Activated CD4-positive, alpha-beta T cell treated with anti-CD3 and anti-CD28 coated beads, Interleukin-2, amount 10 ng/mL, durations not matched to agents 24 days and 14 days (primary cell): ENCODE measurements around the gene FBN1. TPM values are rescaled to one million over a fixed set of nuclear protein-coding genes. Genes with fewer than 3 reads are reported as not detected.

Source experiments
- DNase-seq: peaks from one replicate; pipeline ENCODE4 v3.0.0; 2022
- H3K27ac Mint-ChIP-seq: one replicate; pipeline ENCODE4 v1.8.0; 2022; ENCODE audit warnings: mild to moderate bottlenecking, mixed read lengths
- H3K27me3 Mint-ChIP-seq: one replicate; pipeline ENCODE4 v1.8.0; 2022; ENCODE audit warnings: mixed read lengths
- H3K36me3 Mint-ChIP-seq: one replicate; pipeline ENCODE4 v1.8.0; 2022; ENCODE audit warnings: low read depth, mild to moderate bottlenecking, mixed read lengths
- H3K4me1 Mint-ChIP-seq: one replicate; pipeline ENCODE4 v1.8.0; 2021; ENCODE audit warnings: mixed read lengths
- H3K4me3 Mint-ChIP-seq: one replicate; pipeline ENCODE4 v1.8.0; 2022; ENCODE audit warnings: mild to moderate bottlenecking, moderate library complexity, mixed read lengths
- H3K9me3 Mint-ChIP-seq: one replicate; pipeline ENCODE4 v1.8.0; 2021; ENCODE audit warnings: mixed read lengths
- intact Hi-C: fragments of 100-400 bp; cut with micrococcal nuclease; formaldehyde crosslinking; loops from one replicate; pipeline ENCODE4 v1.15.1; 2023
- total RNA-seq: library from RNA; stranded (reverse); gene quantifications from 2 replicates; pipeline ENCODE4 v1.2.3, GENCODE V29; 2022

The FBN1 gene
- total RNA-seq, 1 donor from 2014 or later, result 1.0 TPM

DNA sequence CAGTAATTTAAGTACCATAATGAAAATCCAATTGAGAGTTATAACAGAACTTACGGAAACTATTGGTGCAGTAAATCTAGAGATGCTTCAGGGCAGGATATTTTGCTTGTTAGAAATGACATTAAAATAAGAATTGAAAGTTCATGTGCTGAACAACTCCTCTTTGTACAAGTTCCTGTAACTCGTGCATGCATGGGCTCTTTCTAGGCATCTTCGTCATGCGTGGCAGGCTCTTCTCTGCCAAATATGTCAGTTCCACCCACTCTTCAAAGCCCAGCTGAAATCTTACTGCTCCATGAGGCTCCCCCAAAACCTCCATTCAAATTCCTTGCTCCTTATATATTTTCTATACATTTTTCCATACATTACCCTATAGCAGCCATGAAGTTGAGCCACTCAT is 48.7 kb downstream of the FBN1 start:
- peaks cover 5% of the 10 kb centered on the region for H3K27me3 Mint-ChIP-seq
- H3K4me3 Mint-ChIP-seq, result no peak overlapping the region
- H3K36me3 Mint-ChIP-seq, result no peaks in the 10 kb centered on the region
- intact Hi-C loops, result no loop called here
- no peak overlapping the region for H3K27ac Mint-ChIP-seq
- no peaks in the 10 kb centered on the region for H3K4me1 Mint-ChIP-seq
- no peak for DNase-seq
- H3K9me3 Mint-ChIP-seq, result no peaks in the 10 kb centered on the region

- H3K27ac Mint-ChIP-seq, result no peak overlapping the region
- no peak overlapping the region for H3K4me3 Mint-ChIP-seq
- no peak for DNase-seq
- intact Hi-C loops, result no loop called here
- H3K36me3 Mint-ChIP-seq, result no peaks in the 10 kb centered on the region
- peaks cover 5% of the 10 kb centered on the region for H3K27me3 Mint-ChIP-seq
- H3K4me1 Mint-ChIP-seq, result no peaks in the 10 kb centered on the region
- no peaks in the 10 kb centered on the region for H3K9me3 Mint-ChIP-seq
Measured at GRCh38 chr15:48596415-48596814, 49.1 kb downstream of the FBN1 start.

DNA sequence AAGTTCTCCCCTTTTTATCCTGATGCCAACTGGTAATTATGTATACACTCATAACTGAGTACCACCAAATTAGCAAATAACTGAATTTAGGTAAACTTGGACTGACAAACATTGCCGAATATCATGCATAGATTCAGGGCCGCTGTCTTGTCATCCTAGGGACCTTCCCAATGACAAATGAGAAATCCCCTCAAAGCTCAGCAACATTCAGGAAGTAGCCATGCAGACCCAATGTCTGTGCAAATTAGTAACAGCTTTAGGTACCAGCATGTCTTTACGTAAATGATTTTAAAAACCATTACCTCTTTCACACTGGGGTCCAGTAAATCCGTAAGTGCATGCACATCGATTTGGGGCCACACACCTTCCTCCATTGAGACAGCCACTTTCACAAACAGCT is 49.5 kb downstream of the FBN1 start:
- Mint-ChIP-seq H3K4me1 (no peaks in the 10 kb centered on the region), H3K4me3 (no peak overlapping the region), H3K27ac (no peak overlapping the region), H3K36me3 (no peaks in the 10 kb centered on the region), H3K9me3 (no peaks in the 10 kb centered on the region), H3K27me3 (peaks cover 5% of the 10 kb centered on the region)
- intact Hi-C loops, result no loop called here
- DNase-seq, result no peak

DNA sequence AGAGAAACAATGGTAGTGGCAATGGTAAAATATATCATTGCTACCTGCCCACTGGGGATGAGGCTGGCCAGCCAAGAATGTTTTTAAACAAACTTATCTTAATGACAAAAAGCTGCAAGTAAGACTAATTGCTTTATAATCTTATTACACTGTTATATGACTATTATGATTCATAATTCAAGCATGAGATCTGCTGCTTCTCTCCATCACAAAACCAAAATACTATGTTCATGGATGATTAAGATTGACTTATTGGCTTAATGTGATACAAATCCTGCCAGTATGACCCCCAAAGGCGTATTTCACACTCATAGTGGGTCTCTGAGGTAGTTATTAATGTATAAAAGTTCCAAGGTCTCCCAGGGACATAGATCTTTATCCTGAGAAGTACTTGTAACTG is 52.6 kb downstream of the FBN1 start:
- no peak overlapping the region for H3K27ac Mint-ChIP-seq
- intact Hi-C loops, result no loop called here
- H3K27me3 Mint-ChIP-seq, result peaks cover 5% of the 10 kb centered on the region
- H3K36me3 Mint-ChIP-seq, result no peaks in the 10 kb centered on the region
- no peak overlapping the region for H3K4me3 Mint-ChIP-seq
- no peaks in the 10 kb centered on the region for H3K4me1 Mint-ChIP-seq
- DNase-seq, result no peak
- H3K9me3 Mint-ChIP-seq, result no peaks in the 10 kb centered on the region

DNA sequence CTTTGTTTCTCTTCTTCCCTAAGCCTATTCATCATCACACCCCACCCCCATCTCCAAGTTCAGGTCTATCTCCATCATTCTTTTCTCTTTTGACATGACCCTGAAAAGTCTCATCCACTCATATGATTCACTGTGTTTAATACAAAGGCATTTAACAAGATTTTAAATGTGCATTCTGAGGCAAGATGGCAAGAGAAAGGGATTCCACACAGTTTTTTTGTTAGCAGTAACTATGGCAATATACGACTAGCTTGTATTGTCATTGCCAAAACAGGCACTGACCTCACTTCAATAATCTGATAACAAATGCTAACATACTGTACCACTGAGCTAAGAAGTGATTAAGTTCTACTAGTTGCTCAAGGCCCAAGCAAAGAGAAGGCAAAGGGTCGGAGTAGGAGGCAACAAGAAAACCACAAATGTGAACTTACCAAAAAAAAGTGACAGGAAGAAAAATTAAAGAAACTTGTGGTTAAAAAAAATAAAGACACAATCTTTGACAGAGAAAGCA is 53.2 kb downstream of the FBN1 start:
- H3K27me3 Mint-ChIP-seq, result peaks cover 5% of the 10 kb centered on the region
- no peaks in the 10 kb centered on the region for H3K36me3 Mint-ChIP-seq
- no peak overlapping the region for H3K4me3 Mint-ChIP-seq
- DNase-seq, result no peak
- H3K9me3 Mint-ChIP-seq, result no peaks in the 10 kb centered on the region
- no peaks in the 10 kb centered on the region for H3K4me1 Mint-ChIP-seq
- intact Hi-C loops, result no loop called here
- no peak overlapping the region for H3K27ac Mint-ChIP-seq

- no peak for DNase-seq
- intact Hi-C loops, result no loop called here
- H3K4me1 Mint-ChIP-seq, result no peaks in the 10 kb centered on the region
- H3K27ac Mint-ChIP-seq, result no peak overlapping the region
- no peak overlapping the region for H3K4me3 Mint-ChIP-seq
- peaks cover 5% of the 10 kb centered on the region for H3K27me3 Mint-ChIP-seq
- no peaks in the 10 kb centered on the region for H3K36me3 Mint-ChIP-seq
- H3K9me3 Mint-ChIP-seq, result no peaks in the 10 kb centered on the region
Measured at GRCh38 chr15:48590723-48591122, 54.8 kb downstream of the FBN1 start.

DNA sequence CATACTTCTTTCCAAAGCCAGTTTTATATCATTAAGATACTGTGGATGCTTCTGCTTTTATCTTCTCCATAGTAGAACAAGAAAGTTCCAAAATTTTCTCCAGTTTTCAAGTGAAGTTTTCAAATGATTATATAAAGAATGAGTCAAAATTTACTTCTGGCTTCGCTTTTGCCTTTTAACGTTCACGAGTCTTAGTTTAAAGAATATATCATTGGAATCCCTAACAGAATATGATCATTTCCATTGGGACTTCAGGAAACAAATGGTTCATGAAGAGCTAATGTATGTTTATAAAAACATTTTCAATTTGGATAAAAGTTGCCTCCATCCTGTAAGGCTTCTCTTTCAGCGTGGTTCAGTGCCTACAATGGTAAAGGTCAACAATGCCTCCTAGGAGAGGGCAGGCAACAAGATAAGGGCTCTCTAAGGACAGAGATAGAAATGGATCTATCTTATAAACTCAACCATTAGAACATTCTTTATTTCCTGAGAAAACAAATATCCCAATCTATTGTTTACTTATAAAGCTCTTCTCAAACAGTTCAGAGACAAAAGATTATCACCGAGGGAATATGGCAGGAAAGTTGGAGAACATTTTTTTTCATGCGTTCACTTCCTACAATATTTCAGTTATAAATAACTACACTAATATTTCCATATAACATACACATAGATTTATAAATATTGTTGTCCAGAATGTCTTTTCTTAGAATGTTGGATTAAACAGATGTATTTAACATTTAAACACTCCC is 60.5 kb downstream of the FBN1 start:
- no peaks in the 10 kb centered on the region for H3K4me1 Mint-ChIP-seq
- no peaks in the 10 kb centered on the region for H3K36me3 Mint-ChIP-seq
- peaks cover 1% of the 10 kb centered on the region for H3K27me3 Mint-ChIP-seq
- no peak for DNase-seq
- no peaks in the 10 kb centered on the region for H3K9me3 Mint-ChIP-seq
- intact Hi-C loops, result no loop called here
- H3K4me3 Mint-ChIP-seq, result no peak overlapping the region
- H3K27ac Mint-ChIP-seq, result no peak overlapping the region

GRCh38 chr15:48584090-48584811 is 61.3 kb downstream of the FBN1 start:
- DNase-seq, result no peak
- peaks cover 1% of the 10 kb centered on the region for H3K27me3 Mint-ChIP-seq

GRCh38 chr15:48582452-48583247 is 62.9 kb downstream of the FBN1 start:
- Mint-ChIP-seq H3K27me3 (peaks cover 1% of the 10 kb centered on the region), H3K27ac (no peak overlapping the region), H3K9me3 (no peaks in the 10 kb centered on the region), H3K4me1 (no peaks in the 10 kb centered on the region), H3K4me3 (no peak overlapping the region), H3K36me3 (no peaks in the 10 kb centered on the region)
- intact Hi-C loops, result no loop called here
- DNase-seq, result no peak

More at GRCh38 chr15:48584090-48584811, 61.3 kb downstream of the FBN1 start:
- no peaks in the 10 kb centered on the region for H3K36me3 Mint-ChIP-seq
- H3K9me3 Mint-ChIP-seq, result no peaks in the 10 kb centered on the region
- H3K4me1 Mint-ChIP-seq, result no peaks in the 10 kb centered on the region
- H3K27ac Mint-ChIP-seq, result no peak overlapping the region
- intact Hi-C loops, result no loop called here
- no peak overlapping the region for H3K4me3 Mint-ChIP-seq

GRCh38 chr15:48581219-48581618 is 64.3 kb downstream of the FBN1 start:
- no peak overlapping the region for H3K4me3 Mint-ChIP-seq
- H3K4me1 Mint-ChIP-seq, result no peaks in the 10 kb centered on the region
- no peaks in the 10 kb centered on the region for H3K36me3 Mint-ChIP-seq
- intact Hi-C loops, result no loop called here
- DNase-seq, result no peak
- no peak overlapping the region for H3K27ac Mint-ChIP-seq
- H3K9me3 Mint-ChIP-seq, result no peaks in the 10 kb centered on the region
- H3K27me3 Mint-ChIP-seq, result peaks cover 1% of the 10 kb centered on the region

DNA sequence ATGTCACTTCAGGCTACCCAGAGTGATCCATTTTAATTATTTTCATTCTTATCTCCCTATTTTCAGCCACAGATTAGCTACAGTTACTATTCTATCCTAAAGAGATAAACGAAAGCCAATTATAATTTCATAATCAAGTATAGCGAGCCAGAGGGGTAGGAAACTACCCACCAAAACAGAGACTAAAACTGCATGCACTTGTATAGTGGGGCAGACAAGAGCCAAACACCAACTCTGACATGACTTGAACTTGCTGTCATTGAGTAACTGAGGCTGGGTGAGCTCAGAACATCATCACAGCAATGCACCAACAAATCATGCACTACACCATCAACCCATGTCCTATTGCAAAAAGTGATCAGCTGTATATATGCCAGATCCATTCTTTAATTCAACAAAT is 64.8 kb downstream of the FBN1 start:
- DNase-seq, result no peak
- H3K27ac Mint-ChIP-seq, result no peak overlapping the region
- no peaks in the 10 kb centered on the region for H3K9me3 Mint-ChIP-seq
- H3K27me3 Mint-ChIP-seq, result no peaks in the 10 kb centered on the region
- H3K4me3 Mint-ChIP-seq, result no peak overlapping the region
- H3K36me3 Mint-ChIP-seq, result no peaks in the 10 kb centered on the region
- intact Hi-C loops, result no loop called here
- H3K4me1 Mint-ChIP-seq, result no peaks in the 10 kb centered on the region

GRCh38 chr15:48579945-48580671 is 65.4 kb downstream of the FBN1 start:
- no peak for DNase-seq
- no peaks in the 10 kb centered on the region for H3K36me3 Mint-ChIP-seq
- H3K4me3 Mint-ChIP-seq, result no peak overlapping the region
- no peaks in the 10 kb centered on the region for H3K27me3 Mint-ChIP-seq
- no peaks in the 10 kb centered on the region for H3K4me1 Mint-ChIP-seq
- intact Hi-C loops, result no loop called here
- H3K9me3 Mint-ChIP-seq, result no peaks in the 10 kb centered on the region
- no peak overlapping the region for H3K27ac Mint-ChIP-seq

DNA sequence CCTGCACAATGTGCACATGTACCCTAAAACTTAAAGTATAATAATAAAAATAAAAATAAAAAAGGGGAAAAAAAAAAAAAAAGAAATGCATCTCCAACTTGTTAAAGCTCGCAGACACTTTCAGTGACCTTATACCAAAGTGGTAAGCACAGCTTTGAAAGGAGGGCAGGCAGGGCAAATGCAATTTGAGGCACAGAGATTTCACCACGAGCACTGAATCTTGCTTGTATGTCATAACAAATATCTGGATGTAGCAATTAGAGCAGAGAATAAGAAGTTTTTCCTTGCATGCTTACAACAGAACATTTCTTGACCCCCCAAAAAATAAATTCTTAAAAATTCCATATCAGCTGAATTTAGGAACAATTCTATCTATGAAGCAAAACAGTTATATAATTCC is 66.5 kb downstream of the FBN1 start:
- Mint-ChIP-seq H3K9me3 (no peaks in the 10 kb centered on the region), H3K4me3 (no peak overlapping the region), H3K27ac (no peak overlapping the region), H3K4me1 (no peaks in the 10 kb centered on the region), H3K27me3 (no peaks in the 10 kb centered on the region), H3K36me3 (no peaks in the 10 kb centered on the region)
- DNase-seq, result no peak
- intact Hi-C loops, result no loop called here
